Lung (tissue), 12 donors: ENCODE results near the gene TTLL5. TPM values are rescaled to one million over a fixed set of nuclear protein-coding genes. Genes with fewer than 3 reads are reported as not detected.

Source experiments
- ATAC-seq: fragments of 200-7000 bp; cut with Tn5 transposase; one replicate; pipeline ENCODE4 v1.9.1; 2020; ENCODE audit warnings: moderate number of reproducible peaks; ENCODE audit not compliant: insufficient read depth, low FRiP score
- DNase-seq, 3 donors: peaks; one replicate each; pipeline ENCODE4 v3.0.0-alpha.2; 2013 to 2017
- H3K27ac ChIP-seq, 2 donors: one replicate each; pipeline ENCODE4 v1.5.1; 2013; ENCODE audit warnings: mild to moderate bottlenecking in 2 of 2, moderate library complexity in 2 of 2, control low read depth in 1 of 2, inconsistent platforms in 1 of 2, low read depth in 1 of 2, low read length in 1 of 2
- H3K27me3 ChIP-seq, 3 donors: one replicate each; pipeline ENCODE4 v1.5.1; 2013; ENCODE audit warnings: low read length in 2 of 3; ENCODE audit not compliant: control insufficient read depth in 3 of 3, insufficient read depth in 3 of 3
- H3K36me3 ChIP-seq, 4 donors: one replicate each; pipeline ENCODE4 v1.5.1; 2013; ENCODE audit warnings: low read length in 4 of 4, mild to moderate bottlenecking in 1 of 4, moderate library complexity in 1 of 4; ENCODE audit not compliant: control insufficient read depth in 4 of 4, insufficient read depth in 4 of 4
- H3K4me1 ChIP-seq, 5 donors: one replicate each; pipeline ENCODE4 v1.5.1; 2013; ENCODE audit warnings: low read length in 5 of 5, mild to moderate bottlenecking in 2 of 5, moderate library complexity in 1 of 5; ENCODE audit not compliant: control insufficient read depth in 5 of 5, insufficient read depth in 5 of 5
- H3K4me3 ChIP-seq: one replicate; pipeline ENCODE4 v1.5.1; 2013; ENCODE audit warnings: mild to moderate bottlenecking, control low read depth, moderate library complexity
- H3K9ac ChIP-seq, 2 donors: one replicate each; pipeline ENCODE4 v1.5.1; 2013; ENCODE audit warnings: low read length in 2 of 2, control low read depth in 1 of 2; ENCODE audit not compliant: insufficient read depth in 1 of 2
- H3K9me3 ChIP-seq, 4 donors: one replicate each; pipeline ENCODE4 v1.5.1; 2013; ENCODE audit warnings: low read length in 3 of 4, mild to moderate bottlenecking in 1 of 4, moderate library complexity in 1 of 4; ENCODE audit not compliant: control insufficient read depth in 4 of 4, insufficient read depth in 3 of 4
- CTCF ChIP-seq: IDR thresholded peaks from 2 replicates; pipeline ENCODE4 v1.5.1; 2012; ENCODE audit warnings: mild to moderate bottlenecking; ENCODE audit errors: control extremely low read depth, extremely low read depth
- WGBS, 2 donors: extraction: QIAGEN DNeasy Blood & Tissue Kit; methylation state at CpG; one replicate each; pipeline ENCODE4 v1.1.7; 2013; 5-methylcytosine and 5-hydroxymethylcytosine counted together
- polyA plus RNA-seq, 2 donors: library from polyadenylated mRNA; stranded (reverse); fragments of 200-250 nt; gene quantifications; one replicate each; pipeline ENCODE4 v1.2.1, GENCODE V29; 2013
- total RNA-seq, 2 donors: library from RNA; depleted of rRNA in 1 of 2; stranded (reverse); fragments of >200 nt in 1 of 2; gene quantifications; one replicate each; pipeline ENCODE4 v1.2.1, GENCODE V29; 2014 to 2021
- donor health status: control.
- donor health status: control.
- donor health status: Bipolar disorder and iron deficiency.
- donor health status: healthy.
- donor health status: DM: yes; HTN: yes; CAD: no.

TTLL5 gene
- total and polyA plus RNA-seq, 4 donors, result 10.3 to 58.6 (median 28.8) TPM

GRCh38 chr14:75904311-75904710, 243.3 kb downstream of the TTLL5 start:
- H3K4me1 ChIP-seq, result peaks cover 0 to 45% (median 18%) of the 10 kb centered on the region in 5 donors
- no peak for TF ChIP-seq CTCF
- 42 to 59% methylated on average over 3 of the region's 3 CpGs for WGBS, 2 donors
- no peak overlapping the region for H3K27ac ChIP-seq
- H3K27me3 ChIP-seq, result no peaks in the 10 kb centered on the region
- peaks cover 0 to 7% (median 3%) of the 10 kb centered on the region in 4 donors for H3K36me3 ChIP-seq
- no peak overlapping the region for H3K4me3 ChIP-seq
- no peak for ATAC-seq
- peak in 2 of 3 donors; percentile 52 to 57 for DNase-seq
- no peak overlapping the region for H3K9ac ChIP-seq
- no peaks in the 10 kb centered on the region for H3K9me3 ChIP-seq

- 29 to 58% methylated on average over 7 of the region's 7 CpGs for WGBS, 2 donors
- Histone ChIP-seq H3K9me3 (no peaks in the 10 kb centered on the region), H3K36me3 (peaks cover 0 to 9% (median 2%) of the 10 kb centered on the region in 4 donors), H3K4me3 (no peak overlapping the region), H3K27ac (no peak overlapping the region), H3K4me1 (peaks cover 0 to 45% (median 18%) of the 10 kb centered on the region in 5 donors), H3K27me3 (no peaks in the 10 kb centered on the region), H3K9ac (no peak overlapping the region)
- DNase-seq (peak; percentile 77 to 95 (median 92)), ATAC-seq (no peak)
- no peak for TF ChIP-seq CTCF
Observed at GRCh38 chr14:75905147-75905904, 244.3 kb downstream of the TTLL5 start.

GRCh38 chr14:75906228-75906627, 245.2 kb downstream of the TTLL5 start:
- ATAC-seq (no peak), DNase-seq (peak in 1 of 3 donors; percentile 17)
- no peak for TF ChIP-seq CTCF
- Histone ChIP-seq H3K27me3 (no peaks in the 10 kb centered on the region), H3K27ac (no peak overlapping the region), H3K36me3 (peaks cover 0 to 10% (median 2%) of the 10 kb centered on the region in 4 donors), H3K9me3 (no peaks in the 10 kb centered on the region), H3K9ac (no peak overlapping the region), H3K4me3 (no peak overlapping the region), H3K4me1 (peaks cover 0 to 45% (median 18%) of the 10 kb centered on the region in 5 donors)
- 81 to 84% methylated on average over 5 of the region's 5 CpGs for WGBS, 2 donors
